ENCODE results near the gene COA6.

Gene COA6

DNA sequence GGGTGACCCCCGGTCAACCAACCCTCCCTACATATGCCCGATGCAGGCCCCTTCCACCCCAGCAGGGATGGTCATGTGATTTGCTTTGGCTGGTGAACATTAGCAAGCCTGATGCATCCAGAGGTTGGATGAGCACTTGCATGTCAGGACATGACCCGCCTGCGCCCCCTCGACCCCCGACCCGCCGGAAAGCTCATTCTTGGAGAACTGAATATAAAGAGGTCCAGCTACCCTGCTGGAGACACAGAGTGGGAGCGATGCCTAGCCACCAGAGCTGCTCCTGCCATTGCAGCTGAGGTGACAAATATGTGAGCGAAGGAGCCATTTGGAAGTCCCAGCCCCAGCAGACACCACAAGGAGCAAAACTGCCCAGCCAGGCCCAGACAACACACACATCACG lies 39.6 kb downstream of the COA6 start:
- no peak for DNase-seq (ENCODE audit: low spot score)

DNA sequence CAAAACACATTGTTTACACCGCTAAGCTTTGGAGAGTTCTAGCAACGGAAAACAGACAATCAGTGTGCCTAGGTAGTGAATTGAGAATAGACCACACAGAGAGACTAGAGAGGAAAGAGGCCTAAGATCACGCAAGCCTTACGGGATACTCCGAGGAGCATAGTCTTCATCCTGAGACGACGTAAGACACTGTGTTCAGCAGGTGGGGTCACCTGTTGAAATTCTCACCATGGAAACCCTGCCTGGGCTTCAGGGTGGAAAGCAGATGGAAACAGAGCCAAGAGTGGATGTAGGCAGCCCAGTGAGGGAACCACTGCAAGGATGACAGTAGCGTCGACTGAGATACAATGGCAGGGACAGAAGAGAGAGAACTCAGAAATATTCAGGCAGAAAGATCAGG lies 40.2 kb downstream of the COA6 start:
- DNase-seq (ENCODE audit: low spot score), result no peak

DNA sequence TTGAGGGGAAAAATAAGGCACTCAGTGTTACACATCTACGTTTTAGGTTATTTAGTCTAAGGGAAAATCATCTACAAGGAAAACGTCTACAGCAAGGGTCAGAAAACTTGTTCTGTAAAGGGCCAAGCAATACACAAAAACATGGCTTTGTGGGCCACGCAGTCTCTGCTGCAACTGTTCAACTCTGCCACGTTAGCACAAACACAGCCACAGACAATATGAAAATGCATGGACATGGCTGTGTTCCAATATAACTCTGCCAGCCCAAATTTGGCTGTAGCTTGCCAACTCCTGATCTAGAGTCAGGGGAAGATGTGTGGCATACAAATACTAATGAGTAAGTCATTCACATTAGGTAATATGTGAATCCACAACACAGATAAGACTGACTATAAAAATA lies 40.7 kb downstream of the COA6 start:
- DNase-seq (ENCODE audit: low spot score), result no peak

DNA sequence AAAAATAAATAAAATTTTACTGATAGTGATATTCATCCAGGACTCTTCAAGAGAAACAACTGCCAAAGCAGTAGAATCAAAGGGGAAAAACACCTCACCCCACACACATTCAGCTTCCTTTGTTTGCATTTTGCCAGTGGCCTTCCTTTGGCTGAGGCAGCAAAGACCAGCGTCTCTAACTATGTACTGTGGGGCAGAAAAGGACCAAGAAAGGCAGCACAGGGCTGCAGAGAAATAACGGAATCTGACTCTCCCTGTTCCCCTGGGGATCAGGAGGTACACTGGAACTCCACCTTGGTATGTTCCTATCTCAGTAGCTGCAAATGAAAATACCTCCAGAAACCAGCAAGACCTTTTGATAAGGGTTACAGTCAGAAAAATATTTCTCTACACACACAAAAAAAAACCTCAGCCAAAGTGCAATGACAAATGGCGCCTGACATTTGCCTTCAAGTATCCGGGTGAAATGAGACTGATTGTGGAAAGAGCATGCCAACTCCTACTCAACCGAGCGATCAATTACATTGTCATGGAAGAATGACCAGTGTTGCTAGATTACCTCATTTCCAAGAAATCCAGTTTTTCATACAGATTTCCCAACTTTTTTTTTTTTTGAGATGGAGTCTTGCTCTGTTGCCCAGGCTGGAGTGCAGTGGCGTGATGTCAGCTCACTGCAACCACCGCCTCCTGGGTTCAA lies 54.8 kb downstream of the COA6 start:
- DNase-seq (ENCODE audit: low spot score), result no peak

DNA sequence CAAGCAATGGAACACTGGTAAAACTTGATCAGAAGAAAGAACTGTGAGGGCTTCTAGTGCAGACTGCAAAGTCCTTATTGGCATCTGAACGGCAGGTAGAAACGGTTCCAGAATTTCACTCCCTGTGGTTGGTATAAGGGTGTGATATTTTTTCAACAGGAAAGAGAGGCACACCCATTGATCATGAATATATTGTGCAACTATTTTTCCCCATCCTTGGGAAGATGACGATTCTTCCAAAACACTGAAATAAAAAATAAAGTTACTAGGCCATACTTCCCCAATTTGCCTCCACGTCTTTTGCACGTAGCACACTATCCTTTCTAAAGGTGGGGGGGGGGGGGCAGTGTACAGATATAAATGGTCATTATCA lies 56.2 kb downstream of the COA6 start:
- DNase-seq (ENCODE audit: low spot score), result no peak

DNA sequence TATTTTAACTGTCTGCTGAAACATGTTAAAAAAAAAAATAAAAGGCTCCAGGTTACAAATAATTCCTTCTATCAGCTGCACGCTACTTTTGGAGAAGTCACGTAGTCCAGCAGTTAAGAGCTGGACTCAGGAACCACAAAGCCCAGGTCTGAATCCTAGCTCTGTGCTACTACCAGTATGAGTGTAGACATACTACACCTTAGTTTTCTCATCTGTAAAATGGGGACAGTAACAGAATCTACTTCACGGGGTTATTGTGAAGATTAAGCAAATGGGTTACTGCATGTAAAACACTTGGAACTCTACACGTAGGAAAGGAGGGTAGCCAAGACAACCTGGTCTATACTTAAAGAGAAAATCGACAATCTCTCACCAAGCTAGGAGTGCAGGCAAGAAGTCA lies 57.4 kb downstream of the COA6 start:
- DNase-seq (ENCODE audit: low spot score), result no peak

DNA sequence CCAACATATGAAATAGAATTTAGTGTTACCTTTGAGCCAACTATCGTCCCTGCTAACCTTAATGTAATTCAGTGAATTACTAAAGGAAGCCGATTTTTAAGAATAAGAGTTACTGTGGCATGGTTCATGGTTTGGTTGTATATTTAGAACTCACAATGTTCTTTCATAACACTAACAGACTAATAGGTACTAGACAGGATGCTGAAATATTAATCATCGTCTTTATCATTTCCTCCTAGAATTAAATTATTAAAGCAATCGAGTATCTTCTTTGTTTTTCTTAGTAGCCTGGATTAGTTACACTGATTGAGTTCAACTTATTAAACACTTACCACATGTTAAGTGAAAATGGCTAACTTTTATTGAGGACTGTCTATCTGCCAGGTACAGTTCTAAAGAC lies 58.0 kb downstream of the COA6 start:
- DNase-seq (ENCODE audit: low spot score), result no peak

DNA sequence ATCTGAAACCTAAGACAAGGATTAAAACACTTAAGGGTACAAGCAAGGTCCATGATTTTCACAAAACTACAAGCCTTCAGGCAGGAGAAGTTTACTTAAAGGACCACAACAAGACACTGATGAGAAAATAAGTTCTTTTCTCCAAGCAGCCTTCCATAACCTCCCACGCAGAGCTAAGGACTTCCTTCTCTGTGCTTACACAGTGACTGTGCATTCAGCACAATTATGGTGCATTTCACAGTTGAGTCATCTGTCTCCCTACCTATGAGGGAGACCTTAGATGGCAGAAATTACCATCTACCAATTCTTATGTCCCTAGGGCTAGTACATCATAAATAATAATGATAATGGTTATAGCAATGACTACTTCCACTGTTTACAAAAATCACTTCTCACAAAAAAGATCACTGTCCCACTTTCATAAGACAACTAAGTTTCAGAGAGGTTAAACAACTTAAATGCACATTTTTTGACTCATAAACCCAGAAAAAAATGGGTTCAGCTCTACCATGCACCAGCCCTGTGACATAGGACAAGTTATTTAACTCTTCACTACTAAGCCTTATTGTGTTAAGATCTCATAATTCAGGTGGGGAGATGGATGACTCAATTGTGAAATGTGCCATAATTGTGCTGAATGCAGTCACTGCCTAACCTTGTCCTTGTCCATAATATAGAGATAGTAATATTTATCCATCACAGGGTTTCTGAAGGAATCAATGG lies 60.5 kb downstream of the COA6 start:
- DNase-seq (ENCODE audit: low spot score), result no peak

All from NAMALWA (cell line).